ENCODE measurements around the gene CEP104. TPM values are rescaled to one million over a fixed set of nuclear protein-coding genes. Genes with fewer than 3 reads are reported as not detected.
A peak's percentile ranks its signal among the peaks of the same experiment; 100 is the strongest.

CEP104 gene
- total RNA-seq, 1 experiment from 2014 or later, result 44.1 TPM

GRCh38 chr1:3796215-3797061 is 60.6 kb downstream of the CEP104 start, which contains the start of gene LRRC47 (continued):
- no peak for TF ChIP-seq CTCF (IDR thresholded peaks at IDR 0.05 in 2 of 3, conservative IDR thresholded peaks at IDR 0.05 in 1 of 3; ENCODE audit: borderline replicate concordance in 1 of 3, insufficient read depth in 1 of 3, low read depth in 2 of 3, low read length in 2 of 3)

GRCh38 chr1:3795453-3796214 is 61.4 kb downstream of the CEP104 start:
- H3K4me3 ChIP-seq (replicated peaks in 1 of 2; ENCODE audit: low read depth in 1 of 2, low read length in 2 of 2), result peak overlapping the region; percentile 80 to 95
- peak overlapping the region; percentile 95 for H3K4me2 ChIP-seq (ENCODE audit: low read length)
- peaks cover 14 to 30% of the 10 kb centered on the region in 2 experiments; a peak in 3 of 4 replicates for H3K4me1 ChIP-seq (ENCODE audit: control insufficient read depth in 1 of 2, insufficient read depth in 2 of 2, low read length in 2 of 2)
- no peaks in the 10 kb centered on the region for H4K20me1 ChIP-seq (ENCODE audit: insufficient read depth)
- no peaks in the 10 kb centered on the region for H3K27me3 ChIP-seq (ENCODE audit: insufficient read depth, low read length)
- BruUV-seq (replicated peaks), result no TSS peak
- peak overlapping the region; percentile 83 for H3K9ac ChIP-seq (ENCODE audit: low read length)
- peak; percentile 30 for ATAC-seq
- H3K9me2 ChIP-seq (ENCODE audit: insufficient read depth), result no peaks in the 10 kb centered on the region
- peaks cover 0 to 7% of the 10 kb centered on the region in 2 experiments; a peak in 2 of 4 replicates for H3K36me3 ChIP-seq (ENCODE audit: control insufficient read depth in 1 of 2, insufficient read depth in 2 of 2, low read length in 2 of 2)
- H2AFZ ChIP-seq (ENCODE audit: low read depth, low read length, poor library complexity, severe bottlenecking), result no peak overlapping the region
- POLR2A ChIA-PET, result interaction anchor here (0.6 kb wide), 1 partner anchor 106 kb away, joined by 3 read pairs; no protein-coding TSS in a partner anchor
- H3K79me2 ChIP-seq (ENCODE audit: insufficient read depth, low read length), result peaks cover 55% of the 10 kb centered on the region
- no peak for TF ChIP-seq EZH2phosphoT487 (IDR thresholded peaks at IDR 0.05; ENCODE audit: borderline replicate concordance)
- no peak for TF ChIP-seq MAX (IDR thresholded peaks at IDR 0.05)
- no peak for TF ChIP-seq ELF1 (IDR thresholded peaks at IDR 0.05; ENCODE audit: borderline replicate concordance, low read depth)
- TF ChIP-seq JUND (IDR thresholded peaks at IDR 0.05), result no peak
- TF ChIP-seq SRF (IDR thresholded peaks at IDR 0.05; ENCODE audit: low read depth), result no peak
- TF ChIP-seq ZNF274 (IDR thresholded peaks at IDR 0.05; ENCODE audit: low read depth, low read length), result no peak
- TF ChIP-seq POLR2AphosphoS5 (IDR thresholded peaks at IDR 0.05; ENCODE audit: low read depth, low read length), result no peak
- no peak for TF ChIP-seq POLR2A (IDR thresholded peaks at IDR 0.05; ENCODE audit: borderline replicate concordance, extremely low read depth, insufficient read depth, insufficient read length)
- no peak for TF ChIP-seq CTCF (IDR thresholded peaks at IDR 0.05 in 2 of 3, conservative IDR thresholded peaks at IDR 0.05 in 1 of 3; ENCODE audit: borderline replicate concordance in 1 of 3, insufficient read depth in 1 of 3, low read depth in 2 of 3, low read length in 2 of 3)
- no peak for TF ChIP-seq EGR1 (IDR thresholded peaks at IDR 0.05; ENCODE audit: low read depth)
- TF ChIP-seq YY1 (IDR thresholded peaks at IDR 0.05; ENCODE audit: extremely low read depth, insufficient replicate concordance, low read depth, low read length), result no peak
- no peak for TF ChIP-seq EZH2 (IDR thresholded peaks at IDR 0.05)
- TF ChIP-seq ZBTB33 (IDR thresholded peaks at IDR 0.05; ENCODE audit: extremely low read depth, insufficient replicate concordance, low read length), result no peak
- DNase-seq (ENCODE audit: low read depth, low spot score), result no peak
- no peaks in the 10 kb centered on the region for H3K9me3 ChIP-seq (ENCODE audit: control insufficient read depth in 1 of 2, insufficient read depth in 1 of 2, low read depth in 1 of 2, low read length in 2 of 2)
- intact Hi-C loops (cut with micrococcal nuclease), result loop anchor here (2.0 kb wide), 1 partner anchor 105 kb away; the partner anchor contains the start of gene C1orf174
- CTCF ChIA-PET, result interaction anchor here (1.1 to 1.5 kb wide), 2 partner anchors 20 to 343 kb away, joined by 5 to 10 read pairs; no protein-coding TSS in a partner anchor
- RAD21 ChIA-PET (ENCODE audit: low non-redundant PET in 1 of 2, low total read pairs in 2 of 2, uncharacterized antibody in 2 of 2, unreplicated experiment in 2 of 2), result no interaction called here
- H3K27ac ChIP-seq (ENCODE audit: low read depth, low read length), result peak overlapping the region; percentile 61

Measured in HCT116 (cell line).